Type B pancreatic cell (in vitro differentiated cells): ENCODE results near the gene RESP18. TPM values are rescaled to one million over a fixed set of nuclear protein-coding genes. Genes with fewer than 3 reads are reported as not detected.
A peak's percentile ranks its signal among the peaks of the same experiment; 100 is the strongest.

Experiments used
- DNase-seq: peaks from one replicate; pipeline ENCODE4 v3.0.0; 2021; ENCODE audit warnings: mixed read lengths; ENCODE audit not compliant: unreplicated experiment; ENCODE audit errors: extremely low spot score
- H3K27ac Mint-ChIP-seq: 2 replicates; pipeline ENCODE4 v1.8.0; 2021; ENCODE audit warnings: mild to moderate bottlenecking, mixed read lengths
- H3K27me3 Mint-ChIP-seq: 2 replicates; pipeline ENCODE4 v1.8.0; 2021; ENCODE audit warnings: mixed read lengths
- H3K36me3 Mint-ChIP-seq: 2 replicates; pipeline ENCODE4 v1.8.0; 2021; ENCODE audit warnings: mixed read lengths
- H3K4me1 Mint-ChIP-seq: one replicate; pipeline ENCODE4 v1.8.0; 2021; ENCODE audit warnings: mixed read lengths; ENCODE audit not compliant: unreplicated experiment
- H3K4me3 Mint-ChIP-seq: 2 replicates; pipeline ENCODE4 v1.8.0; 2021; ENCODE audit warnings: mild to moderate bottlenecking, mixed read lengths
- H3K9me3 Mint-ChIP-seq: 2 replicates; pipeline ENCODE4 v1.8.0; 2021; ENCODE audit warnings: mixed read lengths
- CTCF ChIP-seq: fragments of 200-600 bp; sonication (generic); conservative IDR thresholded peaks from 2 replicates; pipeline ENCODE4 v1.5.0; 2021; ENCODE audit warnings: antibody characterized with exemption, mild to moderate bottlenecking
- total RNA-seq: library from RNA; stranded (reverse); gene quantifications from 2 replicates; pipeline ENCODE4 v1.2.1, GENCODE V29; 2021; ENCODE audit warnings: low replicate concordance

Gene RESP18
- total RNA-seq, 1 donor from 2014 or later, result not detected

- peak; percentile 99 for TF ChIP-seq CTCF
- Mint-ChIP-seq H3K27ac (peak overlapping the region; percentile 55), H3K4me3 (peak overlapping the region; percentile 83), H3K36me3 (no peaks in the 10 kb centered on the region), H3K9me3 (no peaks in the 10 kb centered on the region), H3K27me3 (peaks cover 48% of the 10 kb centered on the region), H3K4me1 (no peaks in the 10 kb centered on the region)
- DNase-seq, result peak; percentile 90
Observed at GRCh38 chr2:219294356-219295351, 37.9 kb downstream of the RESP18 start.

GRCh38 chr2:219293736-219294231, 38.8 kb downstream of the RESP18 start:
- no peak for TF ChIP-seq CTCF
- Mint-ChIP-seq H3K27me3 (peaks cover 39% of the 10 kb centered on the region), H3K27ac (peak overlapping the region; percentile 16), H3K36me3 (no peaks in the 10 kb centered on the region), H3K4me1 (no peaks in the 10 kb centered on the region), H3K9me3 (no peaks in the 10 kb centered on the region), H3K4me3 (peak overlapping the region; percentile 83)
- DNase-seq, result no peak

- Mint-ChIP-seq H3K27ac (no peak overlapping the region), H3K27me3 (peaks cover 31% of the 10 kb centered on the region), H3K9me3 (no peaks in the 10 kb centered on the region), H3K36me3 (no peaks in the 10 kb centered on the region), H3K4me1 (no peaks in the 10 kb centered on the region), H3K4me3 (no peak overlapping the region)
- TF ChIP-seq CTCF, result no peak
- no peak for DNase-seq
Observed at GRCh38 chr2:219292616-219293015, 39.9 kb downstream of the RESP18 start.

- no peaks in the 10 kb centered on the region for H3K36me3 Mint-ChIP-seq
- DNase-seq, result no peak
- no peak overlapping the region for H3K27ac Mint-ChIP-seq
- TF ChIP-seq CTCF, result no peak
- no peaks in the 10 kb centered on the region for H3K9me3 Mint-ChIP-seq
- no peaks in the 10 kb centered on the region for H3K4me1 Mint-ChIP-seq
- peaks cover 31% of the 10 kb centered on the region for H3K27me3 Mint-ChIP-seq
- H3K4me3 Mint-ChIP-seq, result no peak overlapping the region
Observed at GRCh38 chr2:219291910-219292490, 40.5 kb downstream of the RESP18 start.

GRCh38 chr2:219291394-219291793, 41.1 kb downstream of the RESP18 start:
- H3K27ac Mint-ChIP-seq, result no peak overlapping the region
- H3K36me3 Mint-ChIP-seq, result no peaks in the 10 kb centered on the region
- no peak for TF ChIP-seq CTCF
- peaks cover 31% of the 10 kb centered on the region for H3K27me3 Mint-ChIP-seq
- peaks cover 2% of the 10 kb centered on the region for H3K4me1 Mint-ChIP-seq
- DNase-seq, result no peak
- H3K4me3 Mint-ChIP-seq, result no peak overlapping the region
- H3K9me3 Mint-ChIP-seq, result no peaks in the 10 kb centered on the region
